H1 (cell line): ENCODE results near the gene SIDT1. TPM values are rescaled to one million over a fixed set of nuclear protein-coding genes. Genes with fewer than 3 reads are reported as not detected.
A peak's percentile ranks its signal among the peaks of the same experiment; 100 is the strongest.

ENCODE experiments used
- CTCF ChIA-PET: fragments of 300-600 bp; sonication (Branson Sonifier 250); formaldehyde crosslinking; loops from one replicate; lab custom pipeline; 2021; ENCODE audit not compliant: partially characterized antibody; lab: Charles Lee
- POLR2A ChIA-PET: fragments of 300-600 bp; sonication (Branson Sonifier 250); formaldehyde crosslinking; loops from one replicate; lab custom pipeline; 2021; ENCODE audit warnings: inconsistent platforms; ENCODE audit not compliant: partially characterized antibody; lab: Charles Lee
- DNase-seq, 2 experiments: peaks; one replicate each; pipeline versions ENCODE4 v3.0.0 to v3.0.0-alpha.2; 2010 to 2022; ENCODE audit warnings: low spot score in 2 of 2, low read depth in 1 of 2, mixed read lengths in 1 of 2
- FAIRE-seq: peaks from 2 replicates; lab custom pipeline; 2011; peaks lifted over from hg19 to GRCh38; lab: Jason Lieb, UNC
- H2AFZ ChIP-seq: 2 replicates; pipeline ENCODE4 v1.8.1; 2012; ENCODE audit warnings: low read length, inconsistent platforms
- H2AK5ac ChIP-seq: 2 replicates; pipeline ENCODE4 v1.6.1; 2013; ENCODE audit warnings: low read depth, low read length
- H2BK120ac ChIP-seq: replicated peaks from 2 replicates; pipeline ENCODE3; 2013; ENCODE audit warnings: low read depth, low read length, inconsistent platforms
- H2BK12ac ChIP-seq: 2 replicates; pipeline ENCODE4 v1.6.1; 2013; ENCODE audit warnings: low read depth, low read length
- H2BK15ac ChIP-seq: 2 replicates; pipeline ENCODE4 v1.6.1; 2013; ENCODE audit warnings: low read length
- H2BK20ac ChIP-seq: 2 replicates; pipeline ENCODE4 v1.6.1; 2013; ENCODE audit warnings: low read length
- H2BK5ac ChIP-seq: 2 replicates; pipeline ENCODE4 v1.6.1; 2013; ENCODE audit warnings: low read depth, low read length
- H3K14ac ChIP-seq: 2 replicates; pipeline ENCODE4 v1.6.1; 2013; ENCODE audit warnings: inconsistent platforms; ENCODE audit not compliant: insufficient read length
- H3K18ac ChIP-seq: 2 replicates; pipeline ENCODE4 v1.6.1; 2013; ENCODE audit warnings: low read length; ENCODE audit errors: extremely low read depth
- H3K23ac ChIP-seq: 2 replicates; pipeline ENCODE4 v1.6.1; 2013; ENCODE audit warnings: inconsistent platforms; ENCODE audit not compliant: insufficient read length
- H3K23me2 ChIP-seq: 2 replicates; pipeline ENCODE4 v1.6.1; 2013; ENCODE audit warnings: low read depth, low read length
- H3K27ac ChIP-seq: 2 replicates; pipeline ENCODE4 v1.6.1; 2011; ENCODE audit warnings: low read depth, low read length, inconsistent platforms
- H3K27me3 ChIP-seq, 4 experiments: replicated peaks in 1 of 4; 1 replicate in 1 of 4; 2 replicates in 3 of 4; pipeline versions ENCODE4 v1.6.1 to v1.8.1; 2011 to 2013; ENCODE audit warnings: low read length in 3 of 4, mild to moderate bottlenecking in 3 of 4, inconsistent platforms in 2 of 4, mixed read lengths in 2 of 4, moderate library complexity in 1 of 4; ENCODE audit not compliant: control insufficient read depth in 3 of 4, insufficient read depth in 3 of 4; ENCODE audit errors: extremely low read depth in 1 of 4
- H3K36me3 ChIP-seq, 4 experiments: 2 replicates each; pipeline versions ENCODE4 v1.6.1 to v1.8.1; 2011 to 2013; ENCODE audit warnings: mild to moderate bottlenecking in 4 of 4, low read length in 3 of 4, moderate library complexity in 2 of 4, control low read depth in 1 of 4, inconsistent platforms in 1 of 4; ENCODE audit not compliant: insufficient read depth in 4 of 4, control insufficient read depth in 2 of 4
- H3K4ac ChIP-seq: replicated peaks from 2 replicates; pipeline ENCODE3; 2013; ENCODE audit warnings: low read length, low read depth, mixed read lengths, inconsistent platforms; ENCODE audit not compliant: insufficient read length
- H3K4me1 ChIP-seq, 4 experiments: replicated peaks in 1 of 4; 1 replicate in 1 of 4; 2 replicates in 3 of 4; pipeline versions ENCODE4 v1.6.1 to v1.8.1; 2011 to 2013; ENCODE audit warnings: low read length in 3 of 4, inconsistent platforms in 2 of 4, mixed read lengths in 1 of 4; ENCODE audit not compliant: insufficient read depth in 4 of 4, control insufficient read depth in 3 of 4
- H3K4me2 ChIP-seq, 2 experiments: 2 replicates each; pipeline versions ENCODE4 v1.6.1 to v1.8.1; 2011 to 2013; ENCODE audit warnings: low read depth in 2 of 2, low read length in 2 of 2, control low read depth in 1 of 2, inconsistent platforms in 1 of 2, mild to moderate bottlenecking in 1 of 2; ENCODE audit not compliant: insufficient read depth in 1 of 2
- H3K4me3 ChIP-seq, 4 experiments: fragments of 200-600, 300-600 bp in 1 of 4; sonication (generic), shearing (Covaris generic), sonication (Bioruptor Twin) in 1 of 4; 2 replicates each; pipeline versions ENCODE4 v1.5.1 to v1.8.1; 2011 to 2016; ENCODE audit warnings: low read length in 4 of 4, low read depth in 3 of 4, control low read depth in 2 of 4, inconsistent platforms in 2 of 4, mild to moderate bottlenecking in 2 of 4, mixed read lengths in 1 of 4, moderate library complexity in 1 of 4; ENCODE audit not compliant: insufficient read depth in 2 of 4; ENCODE audit errors: extremely low read depth in 1 of 4
- H3K56ac ChIP-seq: replicated peaks from 2 replicates; pipeline ENCODE3; 2013; ENCODE audit warnings: low read depth, mild to moderate bottlenecking, mixed read lengths, low read length, inconsistent platforms; ENCODE audit not compliant: insufficient read length
- H3K79me1 ChIP-seq: 2 replicates; pipeline ENCODE4 v1.6.1; 2013; ENCODE audit warnings: low read depth, low read length, control low read depth
- H3K79me2 ChIP-seq, 2 experiments: 2 replicates each; pipeline versions ENCODE4 v1.6.1 to v1.8.1; 2012 to 2013; ENCODE audit warnings: low read length in 2 of 2, mild to moderate bottlenecking in 2 of 2, inconsistent platforms in 1 of 2; ENCODE audit not compliant: insufficient read depth in 2 of 2, control insufficient read depth in 1 of 2
- H3K9ac ChIP-seq, 4 experiments: replicated peaks in 1 of 4; 1 replicate in 1 of 4; 2 replicates in 3 of 4; pipeline versions ENCODE4 v1.6.1 to v1.8.1; 2011 to 2013; ENCODE audit warnings: low read depth in 3 of 4, low read length in 3 of 4, control low read depth in 2 of 4, mild to moderate bottlenecking in 2 of 4, moderate library complexity in 2 of 4, inconsistent platforms in 1 of 4; ENCODE audit errors: extremely low read depth in 1 of 4
- H3K9me3 ChIP-seq, 2 experiments: 2 replicates each; pipeline versions ENCODE4 v1.6.1 to v1.8.1; 2012 to 2013; ENCODE audit warnings: mild to moderate bottlenecking in 2 of 2, moderate library complexity in 2 of 2, control low read depth in 1 of 2, inconsistent platforms in 1 of 2, low read depth in 1 of 2, low read length in 1 of 2, mixed read lengths in 1 of 2; ENCODE audit not compliant: insufficient read depth in 2 of 2
- H4K20me1 ChIP-seq, 2 experiments: replicated peaks in 1 of 2; 2 replicates each; pipeline versions ENCODE3 to v1.8.1; 2011 to 2013; ENCODE audit warnings: inconsistent platforms in 2 of 2, low read length in 2 of 2, mild to moderate bottlenecking in 1 of 2; ENCODE audit not compliant: insufficient read depth in 2 of 2, control insufficient read depth in 1 of 2
- H4K5ac ChIP-seq: 2 replicates; pipeline ENCODE4 v1.6.1; 2013; ENCODE audit warnings: low read length, low read depth, mixed read lengths, inconsistent platforms; ENCODE audit not compliant: insufficient read length
- H4K8ac ChIP-seq: 2 replicates; pipeline ENCODE4 v1.8.0; 2013; ENCODE audit warnings: mild to moderate bottlenecking, moderate library complexity, low read length, inconsistent platforms; ENCODE audit not compliant: insufficient read depth; ENCODE audit errors: extremely low read depth
- H4K91ac ChIP-seq: replicated peaks from 2 replicates; pipeline ENCODE3; 2013; ENCODE audit warnings: low read length, mixed read lengths, inconsistent platforms; ENCODE audit not compliant: insufficient read length
- RNF2 ChIP-seq: fragments of 200-900, 300-1000 bp; sonication (generic); IDR thresholded peaks from 2 replicates; pipeline ENCODE4 v1.7.1; 2016; ENCODE audit warnings: borderline replicate concordance, low read depth, mild to moderate bottlenecking, antibody characterized with exemption, low read length; ENCODE audit not compliant: poor library complexity, severe bottlenecking; ENCODE audit errors: missing control alignments
- SUZ12 ChIP-seq: fragments of 200-600 bp; sonication (generic); IDR thresholded peaks from 2 replicates; pipeline ENCODE4 v1.6.1; 2012; ENCODE audit warnings: mild to moderate bottlenecking, inconsistent platforms, low read length, moderate library complexity, mixed read lengths
- WGBS, 2 experiments: shearing (Covaris generic) in 1 of 2; methylation state at CpG; one replicate each; pipeline versions ENCODE4 v1.1.6 to v1.1.7; 2013 to 2015; ENCODE audit warnings: low lambda C conversion rate in 2 of 2, mixed read lengths in 2 of 2, inconsistent platforms in 1 of 2, low coverage in 1 of 2, missing lambda C conversion rate in 1 of 2; ENCODE audit not compliant: insufficient replicate concordance in 2 of 2, insufficient coverage in 1 of 2, insufficient read length in 1 of 2; ENCODE audit errors: extremely low coverage in 1 of 2, missing lambda C conversion rate in 1 of 2; 5-methylcytosine and 5-hydroxymethylcytosine counted together
- polyA plus RNA-seq, 7 experiments: library from polyadenylated mRNA; depleted of rRNA in 3 of 7; stranded (reverse) in 5 of 7; unstranded in 2 of 7; fragments of >200 nt in 5 of 7; fragments of 200-250 nt in 2 of 7; gene quantifications; 1 replicate in 5 of 7; 2 replicates in 1 of 7; 4 replicates in 1 of 7; pipeline versions ENCODE4 v1.2.1 to v1.2.3, GENCODE V29; 2011 to 2013; ENCODE audit warnings: missing spikeins in 2 of 7, mixed read lengths in 2 of 7
- total RNA-seq: library from RNA; stranded (reverse); fragmentation: NEBNext Ultra II Directional; extraction: Animal tissue kit (Norgen Biotek cat#: 25700); gene quantifications from 2 replicates; pipeline ENCODE4 v1.2.1, GENCODE V29; 2021
- TF ChIP-seq, protein P1 (sequence below): IDR thresholded peaks from 2 replicates; pipeline ENCODE4 v1.6.1; 2011; ENCODE audit warnings: low read length, improper control_type of control experiment

Gene SIDT1
- total and polyA plus RNA-seq, 2 of the 8 experiments (the other 6 are each of a cell fraction or from before 2014, with no cell fraction given), result 0.06 TPM; not detected in 1

DNA sequence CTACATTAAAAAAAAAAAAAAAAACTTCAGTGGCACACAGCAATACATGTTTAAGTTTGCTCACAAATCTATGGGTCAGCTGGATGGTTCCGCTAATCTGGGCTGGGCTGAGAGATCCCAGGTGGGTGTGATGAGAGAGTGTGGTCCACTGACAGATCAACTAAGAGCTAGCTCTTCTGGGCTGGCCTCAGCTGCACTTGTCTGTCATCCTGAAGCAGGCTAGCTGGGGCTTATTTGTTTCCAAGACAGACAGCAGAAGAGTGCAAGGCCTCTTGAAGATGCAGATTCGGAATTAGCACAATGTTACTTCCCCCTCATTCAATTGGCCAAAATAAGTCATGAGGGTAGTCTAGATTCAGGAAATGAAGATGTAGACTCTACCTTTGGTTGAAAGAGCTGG, 56.5 kb downstream of the SIDT1 start:
- Histone ChIP-seq H3K27ac (no peak overlapping the region), H2BK120ac (no peak overlapping the region), H3K79me2 (no peaks in the 10 kb centered on the region), H3K36me3 (no peaks in the 10 kb centered on the region), H4K5ac (no peak overlapping the region), H3K18ac (no peak overlapping the region), H3K9ac (no peak overlapping the region), H4K8ac (no peak overlapping the region), H3K27me3 (no peaks in the 10 kb centered on the region), H2BK15ac (no peak overlapping the region), H3K4me1 (peaks cover 0 to 20% (median 6%) of the 10 kb centered on the region in 4 experiments; a peak in 3 of 7 replicates), H2AK5ac (no peak overlapping the region), H3K56ac (no peak overlapping the region), H2BK5ac (no peak overlapping the region), H4K91ac (no peak overlapping the region), H2AFZ (0 out of 2 replicates have a peak overlapping the region, but pooled peaks have one; percentile 14)
- no peak for FAIRE-seq
- 95% methylated on average over 2 of the region's 2 CpGs; no CpG with 5 or more reads in 1 of the 2 experiments for WGBS, 2 experiments
- POLR2A ChIA-PET, result interaction anchor here (1.7 kb wide), 1 partner anchor 74 kb away, joined by 4 read pairs; the partner anchor contains the start of gene SPICE1
- CTCF ChIA-PET, result interaction anchor here (1.1 to 3.7 kb wide), 6 partner anchors 11 to 74 kb away, joined by 3 to 28 read pairs (median 4); partner anchors contain the start of gene SPICE1
- TF ChIP-seq, protein P1, sequence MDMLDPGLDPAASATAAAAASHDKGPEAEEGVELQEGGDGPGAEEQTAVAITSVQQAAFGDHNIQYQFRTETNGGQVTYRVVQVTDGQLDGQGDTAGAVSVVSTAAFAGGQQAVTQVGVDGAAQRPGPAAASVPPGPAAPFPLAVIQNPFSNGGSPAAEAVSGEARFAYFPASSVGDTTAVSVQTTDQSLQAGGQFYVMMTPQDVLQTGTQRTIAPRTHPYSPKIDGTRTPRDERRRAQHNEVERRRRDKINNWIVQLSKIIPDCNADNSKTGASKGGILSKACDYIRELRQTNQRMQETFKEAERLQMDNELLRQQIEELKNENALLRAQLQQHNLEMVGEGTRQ, result no peak
- TF ChIP-seq RNF2, result no peak
- no peak for TF ChIP-seq SUZ12
- TF ChIP-seq, all 59 proteins: peak for 0
- no peaks in the 10 kb centered on the region for H3K9me3 ChIP-seq
- no peaks in the 10 kb centered on the region for H3K23me2 ChIP-seq
- no peaks in the 10 kb centered on the region for H4K20me1 ChIP-seq
- H3K4me2 ChIP-seq, result no peak overlapping the region
- H3K79me1 ChIP-seq, result no peaks in the 10 kb centered on the region
- H2BK12ac ChIP-seq, result no peak overlapping the region
- no peak overlapping the region for H3K4ac ChIP-seq
- H2BK20ac ChIP-seq, result no peak overlapping the region
- no peak for DNase-seq
- no peak overlapping the region for H3K23ac ChIP-seq
- no peak overlapping the region for H3K4me3 ChIP-seq
- no peak overlapping the region for H3K14ac ChIP-seq
